CD14-positive monocyte (primary cell): Measurements from ENCODE around the gene MCL1. TPM values are rescaled to one million over a fixed set of nuclear protein-coding genes. Genes with fewer than 3 reads are reported as not detected.

Experiments used
- DNase-seq, 3 donors: peaks; one replicate each; pipeline ENCODE4 v3.0.0-alpha.2; 2011 to 2022
- H2AFZ ChIP-seq: 2 replicates; pipeline ENCODE4 v1.6.0; 2012; ENCODE audit warnings: mild to moderate bottlenecking, low read depth, low read length, inconsistent platforms; ENCODE audit not compliant: insufficient read depth, poor library complexity, severe bottlenecking
- H3K27ac ChIP-seq, 2 donors: 1 replicate in 1 of 2; 2 replicates in 1 of 2; pipeline ENCODE4 v1.5.1; 2012 to 2013; ENCODE audit warnings: low read length in 2 of 2, control low read depth in 1 of 2, inconsistent platforms in 1 of 2, low read depth in 1 of 2, mild to moderate bottlenecking in 1 of 2
- H3K27me3 ChIP-seq, 2 donors: one replicate each; pipeline versions ENCODE4 v1.6.0 to v1.6.1; 2011 to 2013; ENCODE audit warnings: low read length in 2 of 2; ENCODE audit not compliant: control insufficient read depth in 2 of 2, insufficient read depth in 2 of 2
- H3K36me3 ChIP-seq, 2 donors: replicated peaks in 1 of 2; 1 replicate in 1 of 2; 2 replicates in 1 of 2; pipeline versions ENCODE4 v1.5.1 to v1.6.1; 2012 to 2013; ENCODE audit warnings: low read length in 2 of 2, control low read depth in 1 of 2, inconsistent platforms in 1 of 2, mild to moderate bottlenecking in 1 of 2; ENCODE audit not compliant: insufficient read depth in 2 of 2, control insufficient read depth in 1 of 2
- H3K4me1 ChIP-seq, 2 donors: 1 replicate in 1 of 2; 2 replicates in 1 of 2; pipeline versions ENCODE4 v1.5.1 to v1.6.1; 2012 to 2013; ENCODE audit warnings: low read length in 2 of 2, control low read depth in 1 of 2, inconsistent platforms in 1 of 2, mild to moderate bottlenecking in 1 of 2, moderate library complexity in 1 of 2; ENCODE audit not compliant: insufficient read depth in 2 of 2, control insufficient read depth in 1 of 2
- H3K4me2 ChIP-seq: replicated peaks from 2 replicates; pipeline ENCODE3; 2012; ENCODE audit warnings: low read length, moderate library complexity, mild to moderate bottlenecking; ENCODE audit not compliant: poor library complexity, severe bottlenecking; ENCODE audit errors: extremely low read depth
- H3K4me3 ChIP-seq, 3 experiments: fragments of 200-600 bp in 1 of 3; sonication (generic) in 1 of 3; replicated peaks in 1 of 3; 1 replicate in 2 of 3; 2 replicates in 1 of 3; pipeline ENCODE4 v1.5.1; 2011 to 2013; ENCODE audit warnings: low read length in 3 of 3, mild to moderate bottlenecking in 3 of 3, control low read depth in 2 of 3, low read depth in 2 of 3, inconsistent platforms in 1 of 3, moderate library complexity in 1 of 3
- H3K79me2 ChIP-seq: 2 replicates; pipeline ENCODE4 v1.6.0; 2012; ENCODE audit warnings: mild to moderate bottlenecking, control low read depth, inconsistent platforms, low read length, moderate library complexity; ENCODE audit not compliant: insufficient read depth
- H3K9ac ChIP-seq: 2 replicates; pipeline ENCODE4 v1.6.0; 2017; ENCODE audit warnings: low read length, mild to moderate bottlenecking; ENCODE audit not compliant: insufficient read depth, poor library complexity, severe bottlenecking
- H3K9me3 ChIP-seq, 2 donors: replicated peaks in 1 of 2; 1 replicate in 1 of 2; 2 replicates in 1 of 2; pipeline versions ENCODE4 v1.5.1 to v1.6.1; 2012 to 2013; ENCODE audit warnings: low read length in 2 of 2, control low read depth in 1 of 2; ENCODE audit not compliant: control insufficient read depth in 1 of 2, insufficient read depth in 1 of 2
- H4K20me1 ChIP-seq: 2 replicates; pipeline ENCODE4 v1.6.0; 2012; ENCODE audit warnings: mild to moderate bottlenecking, low read length, control low read depth, moderate library complexity; ENCODE audit not compliant: insufficient read depth
- H3K27ac Mint-ChIP-seq, 7 donors: one replicate each; pipeline ENCODE4 v1.8.0; 2020; ENCODE audit warnings: mild to moderate bottlenecking in 7 of 7, mixed read lengths in 7 of 7, moderate library complexity in 6 of 7, inconsistent platforms in 2 of 7
- H3K27me3 Mint-ChIP-seq, 3 donors: one replicate each; pipeline ENCODE4 v1.8.0; 2021 to 2022; ENCODE audit warnings: low read depth in 3 of 3, mild to moderate bottlenecking in 3 of 3, mixed read lengths in 3 of 3, moderate library complexity in 3 of 3, inconsistent platforms in 1 of 3
- H3K36me3 Mint-ChIP-seq, 2 donors: one replicate each; pipeline ENCODE4 v1.8.0; 2020; ENCODE audit warnings: mixed read lengths in 2 of 2, inconsistent platforms in 1 of 2, mild to moderate bottlenecking in 1 of 2
- H3K4me1 Mint-ChIP-seq: one replicate; pipeline ENCODE4 v1.8.0; 2020; ENCODE audit warnings: mild to moderate bottlenecking, mixed read lengths
- H3K4me3 Mint-ChIP-seq, 2 donors: one replicate each; pipeline ENCODE4 v1.8.0; 2020; ENCODE audit warnings: mild to moderate bottlenecking in 2 of 2, mixed read lengths in 2 of 2, moderate library complexity in 1 of 2
- H3K9me3 Mint-ChIP-seq, 7 donors: one replicate each; pipeline ENCODE4 v1.8.0; 2020 to 2022; ENCODE audit warnings: mixed read lengths in 7 of 7, mild to moderate bottlenecking in 6 of 7, moderate library complexity in 6 of 7, inconsistent platforms in 2 of 7
- CTCF ChIP-seq: fragments of 200-600 bp; IDR thresholded peaks from one replicate; pipeline ENCODE4 v1.8.0; 2022; ENCODE audit warnings: antibody characterized with exemption, mild to moderate bottlenecking
- WGBS: methylation state at CpG from one replicate; pipeline ENCODE4 v1.1.5; 2013; ENCODE audit warnings: missing lambda C conversion rate; ENCODE audit not compliant: insufficient coverage; 5-methylcytosine and 5-hydroxymethylcytosine counted together
- intact Hi-C, 2 donors: fragments of 100-400 bp; cut with micrococcal nuclease; formaldehyde crosslinking; loops; one replicate each; pipeline versions ENCODE4 v1.15.0 to v1.15.1; 2023
- polyA plus RNA-seq, 3 donors: library from polyadenylated mRNA; depleted of rRNA in 1 of 3; unstranded in 2 of 3; stranded (reverse) in 1 of 3; fragments of 300-500 nt in 2 of 3; fragments of >200 nt in 1 of 3; fragmentation: Illumina TruSeq in 2 of 3; gene quantifications; 1 replicate in 2 of 3; 2 replicates in 1 of 3; pipeline ENCODE4 v1.2.3, GENCODE V29; 2012 to 2021

The MCL1 gene
- polyA plus RNA-seq, 3 donors: 287 to 2,076 (median 301) TPM

GRCh38 chr1:150576367-150576711 is 3.1 kb downstream of the MCL1 start:
- Mint-ChIP-seq H3K4me3 (peak overlapping the region; percentile 96 to 99), H3K27me3 (peaks cover 0 to 14% (median 2%) of the 10 kb centered on the region in 3 donors), H3K4me1 (peaks cover 56% of the 10 kb centered on the region), H3K9me3 (peaks cover 5 to 18% (median 12%) of the 10 kb centered on the region in 7 donors), H3K27ac (peak overlapping the region; percentile 53 to 99 (median 82)), H3K36me3 (peaks cover 61 to 79% of the 10 kb centered on the region in 2 donors)
- H2AFZ ChIP-seq: no peak overlapping the region
- H3K27me3 ChIP-seq: no peaks in the 10 kb centered on the region
- H3K4me1 ChIP-seq: peaks cover 32 to 64% of the 10 kb centered on the region in 2 donors
- peak overlapping the region; percentile 100 for H3K9ac ChIP-seq
- peaks cover 55 to 72% of the 10 kb centered on the region in 2 donors for H3K36me3 ChIP-seq
- peak overlapping the region; percentile 81 to 100 (median 100) for H3K4me3 ChIP-seq
- H3K27ac ChIP-seq: peak overlapping the region in 1 of 2 donors; percentile 97
- H3K9me3 ChIP-seq: no peaks in the 10 kb centered on the region
- peak overlapping the region; percentile 92 for H3K4me2 ChIP-seq
- peaks cover 95% of the 10 kb centered on the region for H3K79me2 ChIP-seq
- peaks cover 81% of the 10 kb centered on the region for H4K20me1 ChIP-seq
- intact Hi-C loops: loop anchor here (2.0 to 5.0 kb wide), 2 partner anchors 14 to 36 kb away; no protein-coding TSS in a partner anchor
- no peak for DNase-seq
- TF ChIP-seq CTCF: no peak
- no CpG with 5 or more reads among the region's 4 CpGs for WGBS

GRCh38 chr1:150575518-150576366 is 3.7 kb downstream of the MCL1 start:
- no peak for TF ChIP-seq CTCF
- Histone ChIP-seq H4K20me1 (peaks cover 87% of the 10 kb centered on the region), H3K9ac (peak overlapping the region; percentile 100), H3K4me1 (peaks cover 38 to 64% of the 10 kb centered on the region in 2 donors), H3K79me2 (peaks cover 97% of the 10 kb centered on the region), H3K27me3 (no peaks in the 10 kb centered on the region), H3K4me3 (peak overlapping the region; percentile 81 to 100 (median 100)), H2AFZ (no peak overlapping the region), H3K9me3 (no peaks in the 10 kb centered on the region), H3K4me2 (peak overlapping the region; percentile 92), H3K27ac (peak overlapping the region in 1 of 2 donors; percentile 97), H3K36me3 (peaks cover 60 to 77% of the 10 kb centered on the region in 2 donors)
- Mint-ChIP-seq H3K4me3 (peak overlapping the region; percentile 96 to 99), H3K27ac (peak overlapping the region; percentile 75 to 98 (median 91)), H3K9me3 (peaks cover 5 to 18% (median 12%) of the 10 kb centered on the region in 7 donors), H3K36me3 (peaks cover 64 to 85% of the 10 kb centered on the region in 2 donors), H3K27me3 (peaks cover 0 to 14% (median 2%) of the 10 kb centered on the region in 3 donors), H3K4me1 (peaks cover 58% of the 10 kb centered on the region)
- intact Hi-C loops: loop anchor here (2.0 to 5.0 kb wide), 2 partner anchors 13 to 37 kb away; no protein-coding TSS in a partner anchor
- WGBS: no CpG with 5 or more reads among the region's 1 CpG
- DNase-seq: peak in 1 of 3 donors; percentile 51
